HG02973 (cell line): ENCODE measurements around the gene ATXN1L.
"Not testable (repeated sequence)": the region's sequence is repeated elsewhere in the genome, so short reads cannot be mapped to it uniquely, and the experiment has no call there.

Source experiments
- ATAC-seq: cut with Tn5 transposase; IDR thresholded peaks from one replicate; pipeline ENCODE4 v1.9.1; 2021; ENCODE audit warnings: moderate library complexity; ENCODE audit not compliant: unreplicated experiment

ATXN1L gene

GRCh38 chr16:71852158-71852557 is 6.4 kb downstream of the ATXN1L start:
- ATAC-seq = no peak

- ATAC-seq = no peak
These were observed 6.8 kb downstream of the ATXN1L start for GRCh38 chr16:71852561-71852960.

GRCh38 chr16:71853413-71853812 is 7.6 kb downstream of the ATXN1L start:
- ATAC-seq = no peak

GRCh38 chr16:71854369-71854948 is 8.7 kb downstream of the ATXN1L start:
- ATAC-seq = no peak

- ATAC-seq = no peak
These were observed 10.3 kb downstream of the ATXN1L start for GRCh38 chr16:71855937-71856662.

GRCh38 chr16:71859762-71860521 is 14.2 kb downstream of the ATXN1L start:
- no peak for ATAC-seq

- no peak for ATAC-seq
These were observed 18.2 kb downstream of the ATXN1L start for GRCh38 chr16:71863995-71864394.

- no peak for ATAC-seq
These were observed 19.5 kb downstream of the ATXN1L start for GRCh38 chr16:71865173-71865863.

GRCh38 chr16:71867175-71867574 is 21.4 kb downstream of the ATXN1L start:
- ATAC-seq = not testable (repeated sequence)

- no peak for ATAC-seq
These were observed 22.2 kb downstream of the ATXN1L start for GRCh38 chr16:71867939-71868338.

GRCh38 chr16:71869089-71869488 is 23.3 kb downstream of the ATXN1L start:
- ATAC-seq = no peak

GRCh38 chr16:71870818-71871217 is 25.0 kb downstream of the ATXN1L start:
- ATAC-seq = no peak

GRCh38 chr16:71873199-71873598 is 27.4 kb downstream of the ATXN1L start:
- ATAC-seq = no peak

- ATAC-seq = no peak
These were observed 33.1 kb downstream of the ATXN1L start for GRCh38 chr16:71878911-71879310.

- ATAC-seq = no peak
These were observed 34.4 kb downstream of the ATXN1L start for GRCh38 chr16:71880176-71880575.

GRCh38 chr16:71882505-71883167 is 36.9 kb downstream of the ATXN1L start:
- peak; percentile 37 for ATAC-seq

GRCh38 chr16:71883168-71883848 is 37.5 kb downstream of the ATXN1L start:
- peak; percentile 35 for ATAC-seq

GRCh38 chr16:71883849-71884638 is 38.3 kb downstream of the ATXN1L start, which contains the start of gene ZNF821:
ZNF821 (minus strand) TSS chr16:71884182; CDS start chr16:71879946, 4,236 bp downstream.
- peak; percentile 39 for ATAC-seq

- ATAC-seq = no peak
These were observed 39.5 kb downstream of the ATXN1L start for GRCh38 chr16:71885261-71885650.
